ENCODE results near the gene SCNN1B.

Gene SCNN1B

DNA sequence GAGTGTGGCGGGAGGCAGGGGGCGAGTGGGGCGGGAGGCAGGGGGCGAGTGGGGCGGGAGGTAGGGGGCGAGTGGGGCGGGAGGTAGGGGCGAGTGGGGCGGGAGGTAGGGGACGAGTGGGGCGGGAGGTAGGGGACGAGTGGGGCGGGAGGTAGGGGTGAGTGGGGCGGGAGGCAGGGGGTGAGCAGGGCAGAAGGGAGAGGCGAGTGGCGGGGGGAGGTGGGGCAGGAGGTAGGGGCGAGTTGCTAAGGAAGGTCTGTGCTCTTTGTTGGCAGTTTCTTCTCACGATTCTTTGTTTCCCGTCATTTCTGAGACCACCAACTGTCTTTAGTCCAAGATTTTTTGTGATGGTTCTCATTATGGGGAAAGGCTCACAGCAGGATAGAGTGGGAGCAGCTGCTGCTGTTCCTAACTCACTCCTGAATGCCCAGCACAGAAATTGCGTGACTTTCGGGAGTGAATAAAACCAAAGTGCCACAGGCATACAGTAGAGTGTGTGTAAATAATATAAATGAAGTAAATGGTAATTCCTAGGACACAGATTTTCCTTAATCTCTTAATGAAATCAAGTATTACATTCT lies 106.2 kb downstream of the SCNN1B start:
- DNase-seq (ENCODE audit: low spot score): no peak

DNA sequence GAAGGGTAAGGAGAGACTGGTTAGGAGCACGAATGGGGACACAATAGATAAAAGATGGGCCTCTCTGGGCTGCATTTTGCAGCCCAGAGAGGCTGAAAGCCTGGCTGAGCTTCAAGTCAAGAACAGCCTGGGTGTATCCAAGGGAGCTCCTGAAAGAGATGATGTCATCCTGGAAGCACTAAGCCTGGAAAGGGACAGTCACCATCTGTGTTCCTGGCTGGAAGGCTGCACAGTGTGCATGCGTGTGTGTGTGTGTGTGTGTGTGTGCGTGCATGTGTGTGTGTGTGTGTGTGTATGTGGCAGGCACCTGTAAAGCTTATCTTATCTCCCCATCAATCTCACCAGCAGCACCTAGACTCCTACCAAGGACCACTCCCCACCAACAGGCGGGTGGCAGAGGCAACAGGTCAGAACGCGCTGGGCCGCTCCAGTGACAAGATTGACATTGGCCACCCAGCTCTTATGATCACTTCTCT lies 106.8 kb downstream of the SCNN1B start:
- DNase-seq (ENCODE audit: low spot score): no peak

DNA sequence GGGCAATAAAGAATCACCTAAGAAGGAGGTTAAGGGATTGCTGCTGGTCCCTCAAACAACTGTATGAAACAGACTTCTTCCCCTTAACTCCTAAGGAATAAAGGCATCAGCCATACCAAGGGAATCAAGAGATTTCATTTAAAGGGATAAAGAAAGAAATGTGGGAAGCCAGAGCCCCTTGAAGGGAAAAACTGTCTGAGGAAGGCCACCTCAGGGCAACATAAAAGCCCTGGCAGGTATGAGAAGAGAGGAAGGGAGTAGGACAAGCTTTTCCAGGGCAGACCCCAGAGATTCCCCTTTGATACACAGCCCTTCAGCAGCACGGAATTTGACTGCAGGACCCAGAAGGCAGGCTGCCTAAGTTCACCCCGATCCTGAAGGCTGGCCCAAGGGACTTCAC lies 107.4 kb downstream of the SCNN1B start:
- DNase-seq (ENCODE audit: low spot score): no peak

DNA sequence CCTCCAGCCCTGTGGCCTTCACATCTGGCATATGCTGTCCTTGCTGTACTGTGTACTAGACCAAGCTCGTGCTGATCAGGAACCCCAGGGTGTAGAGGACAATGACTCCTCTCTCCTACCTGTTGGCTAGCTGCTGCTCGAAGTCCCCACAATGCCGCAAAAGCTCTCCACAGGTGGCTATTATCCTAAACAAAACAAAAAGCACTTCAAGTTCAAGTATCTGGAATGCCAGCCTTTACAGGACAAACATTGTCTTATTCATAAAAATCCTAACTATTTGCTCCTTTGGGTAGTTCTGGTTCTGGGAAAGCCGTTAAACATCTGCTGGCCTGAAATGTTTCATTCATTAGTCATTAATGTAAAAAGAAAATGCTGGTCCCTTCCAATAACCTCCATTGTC lies 108.1 kb downstream of the SCNN1B start:
- no peak for DNase-seq (ENCODE audit: low spot score)

DNA sequence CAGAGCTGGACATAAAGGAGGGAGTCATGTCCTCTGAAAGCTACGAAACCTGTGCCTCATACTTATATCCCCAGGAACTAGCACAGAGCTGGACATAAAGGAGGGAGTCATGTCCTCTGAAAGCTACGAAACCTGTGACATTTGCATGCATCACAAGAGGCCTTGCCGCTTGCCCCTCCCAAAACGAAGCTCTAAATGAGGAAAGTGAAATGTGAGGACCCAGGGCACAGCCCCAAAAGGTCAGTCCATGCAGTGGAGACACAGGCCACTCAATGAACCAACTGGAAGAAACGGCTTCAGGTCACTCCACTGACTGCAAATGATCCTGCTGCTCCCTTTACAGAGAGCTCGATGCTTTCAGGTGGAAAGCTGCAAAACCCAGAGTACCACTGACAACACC lies 112.6 kb downstream of the SCNN1B start:
- no peak for DNase-seq (ENCODE audit: low spot score)

DNA sequence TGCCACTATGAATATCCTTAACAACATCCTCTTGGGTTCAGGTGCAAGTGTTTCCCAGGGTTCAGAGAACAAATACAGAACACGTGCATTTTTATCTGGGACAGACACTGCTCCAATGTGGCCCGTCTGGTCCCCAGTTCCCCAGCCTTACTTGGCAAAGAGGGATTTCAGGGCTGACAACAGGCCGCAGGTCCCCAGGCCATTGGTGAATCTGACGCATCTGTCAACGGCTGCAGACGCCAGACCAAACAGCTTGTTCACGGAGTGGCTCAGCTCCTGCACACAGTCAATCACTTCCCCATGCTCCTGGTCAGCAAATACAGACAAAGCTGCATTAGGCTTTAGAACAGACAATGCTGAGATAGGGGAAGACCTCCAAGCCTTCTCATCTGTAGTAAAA lies 114.7 kb downstream of the SCNN1B start:
- DNase-seq (ENCODE audit: low spot score): no peak

DNA sequence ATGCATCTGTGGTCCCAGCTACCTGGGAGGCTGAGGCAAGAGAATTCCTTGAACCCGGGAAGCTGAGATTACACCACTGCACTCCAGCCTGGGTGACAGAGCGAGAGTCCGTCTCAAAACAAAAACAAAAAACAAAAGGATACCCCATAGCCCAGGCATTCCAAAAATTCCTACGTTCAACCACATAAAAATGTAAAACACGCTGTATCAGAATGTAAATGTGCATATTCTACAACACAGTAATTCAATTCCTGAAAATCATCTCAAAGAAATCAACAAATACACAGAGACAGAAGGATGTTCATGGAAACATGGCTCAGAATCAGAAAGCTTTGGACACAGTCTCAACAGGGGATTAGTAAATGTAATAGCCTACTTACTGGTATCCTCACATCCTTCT lies 117.9 kb downstream of the SCNN1B start:
- DNase-seq (ENCODE audit: low spot score): no peak

DNA sequence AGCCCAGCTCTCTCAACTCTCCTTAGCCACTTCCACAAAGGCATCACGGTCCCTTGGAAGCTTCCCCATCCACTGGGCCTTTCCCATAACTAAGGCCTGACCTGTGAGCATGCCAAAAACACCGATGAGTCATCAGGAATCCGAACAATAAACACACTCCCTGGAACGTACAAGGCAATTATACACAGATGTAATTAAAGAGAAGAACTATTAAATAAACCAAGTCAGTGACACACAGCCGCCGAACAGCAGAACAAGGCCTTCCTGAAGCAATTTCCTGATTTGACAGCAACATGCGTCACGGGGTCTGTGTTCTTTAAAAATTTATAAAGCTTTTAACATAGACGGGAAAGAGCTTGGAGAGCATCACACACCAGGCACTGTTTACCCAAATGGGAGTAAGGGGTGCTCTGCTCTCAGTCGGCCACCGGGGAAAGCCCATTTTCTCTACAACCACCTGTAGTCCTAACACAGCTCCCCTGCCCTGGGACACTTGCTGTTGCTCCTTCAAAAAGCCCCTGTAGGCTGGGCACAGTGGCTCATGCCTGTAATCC lies 121.5 kb downstream of the SCNN1B start:
- no peak for DNase-seq (ENCODE audit: low spot score)

DNA sequence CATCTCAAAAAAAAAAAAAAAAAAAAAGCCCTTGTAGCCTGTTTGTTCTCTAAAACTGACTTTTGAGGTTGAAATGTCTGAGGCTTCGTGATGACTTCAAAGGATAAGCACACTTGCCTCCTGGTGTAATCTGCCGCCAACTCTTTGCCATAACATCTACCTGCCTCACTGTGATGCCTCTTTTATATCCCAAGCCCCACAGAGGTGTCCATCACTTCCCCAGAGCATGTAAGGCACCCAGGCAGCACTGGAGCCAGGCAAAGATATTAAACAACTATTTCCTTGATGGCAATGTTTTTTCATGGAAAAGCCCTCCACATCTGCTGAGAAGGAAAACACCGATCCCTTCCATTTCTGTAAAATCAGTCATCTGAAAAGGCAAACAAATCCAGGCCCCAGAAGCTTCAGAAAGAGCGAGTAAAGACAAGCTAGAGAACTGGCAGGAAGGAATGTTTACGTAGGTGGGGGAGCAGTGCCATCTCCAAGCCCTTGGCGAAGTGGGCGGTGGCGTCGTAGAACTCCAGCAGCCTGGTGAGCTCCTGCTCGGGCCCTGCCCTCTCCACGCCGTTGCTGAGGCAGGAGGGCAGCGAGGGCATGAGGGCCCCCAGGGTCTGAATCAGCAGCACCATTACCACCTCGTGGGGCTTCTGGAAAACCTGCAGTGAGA lies 122.3 kb downstream of the SCNN1B start:
- no peak for DNase-seq (ENCODE audit: low spot score)

DNA sequence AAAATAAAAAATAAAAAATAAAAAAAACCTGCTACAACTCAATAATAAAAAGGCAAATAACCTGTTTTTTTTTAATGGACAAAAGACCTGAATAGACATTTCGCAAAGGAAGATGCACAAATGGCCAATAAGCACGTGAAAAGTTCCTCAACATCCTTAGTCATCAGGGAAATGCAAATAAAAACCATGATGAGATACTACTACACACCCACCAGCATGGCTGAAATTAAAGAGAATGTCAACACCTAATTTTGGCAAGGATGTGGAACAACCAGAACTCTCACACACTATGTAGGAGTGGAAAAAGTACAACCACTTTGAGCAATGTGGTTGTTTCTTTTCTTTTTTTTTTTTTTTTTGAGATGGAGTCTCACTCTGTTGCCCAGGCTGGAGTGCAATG lies 126.2 kb downstream of the SCNN1B start:
- no peak for DNase-seq (ENCODE audit: low spot score)

All from CD4-positive, alpha-beta T cell treated with Interleukin-6 at 100 ng/mL for 8 hours (primary cell).